ENCODE results near the gene HIVEP2. TPM values are rescaled to one million over a fixed set of nuclear protein-coding genes. Genes with fewer than 3 reads are reported as not detected.

Gene HIVEP2
- total RNA-seq, 1 donor from 2014 or later, result 12.8 TPM

GRCh38 chr6:142714951-142715785 lies 229.8 kb downstream of the HIVEP2 start:
- intact Hi-C loops (cut with DNase I), result no loop called here
- ATAC-seq (ENCODE audit: poor library complexity) (no peak), DNase-seq (no peak)

GRCh38 chr6:142713959-142714358 lies 231.0 kb downstream of the HIVEP2 start:
- DNase-seq (no peak), ATAC-seq (ENCODE audit: poor library complexity) (no peak)
- intact Hi-C loops (cut with DNase I), result no loop called here

- intact Hi-C loops (cut with DNase I), result no loop called here
- ATAC-seq (ENCODE audit: poor library complexity) (no peak), DNase-seq (no peak)
Measured at GRCh38 chr6:142712231-142712630, 232.7 kb downstream of the HIVEP2 start.

GRCh38 chr6:142708651-142709050 lies 236.3 kb downstream of the HIVEP2 start:
- intact Hi-C loops (cut with DNase I), result no loop called here
- DNase-seq, result no peak
- ATAC-seq (ENCODE audit: poor library complexity), result no peak

- DNase-seq, result no peak
- intact Hi-C loops (cut with DNase I), result no loop called here
- ATAC-seq (ENCODE audit: poor library complexity), result no peak
Measured at GRCh38 chr6:142707255-142707654, 237.7 kb downstream of the HIVEP2 start.

GRCh38 chr6:142706210-142706609 lies 238.8 kb downstream of the HIVEP2 start:
- ATAC-seq (ENCODE audit: poor library complexity) (peak; percentile 29), DNase-seq (no peak)
- intact Hi-C loops (cut with DNase I), result no loop called here

- no peak for ATAC-seq (ENCODE audit: poor library complexity)
- DNase-seq, result no peak
- intact Hi-C loops (cut with DNase I), result no loop called here
Measured at GRCh38 chr6:142705054-142705453, 239.9 kb downstream of the HIVEP2 start.

- DNase-seq, result peak; percentile 55
- peak; percentile 71 for ATAC-seq (ENCODE audit: poor library complexity)
- intact Hi-C loops (cut with DNase I), result no loop called here
Measured at GRCh38 chr6:142702501-142703460, 242.2 kb downstream of the HIVEP2 start.

Other genes with a start within 250 kb of the HIVEP2 start
- 71.7 TPM for gene AIG1, start 115.7 kb upstream of the HIVEP2 start, total RNA-seq

Data from Right ventricle myocardium superior (tissue), 1 donor.